GM21526 (cell line): ENCODE results near the gene P2RX7.
A peak's percentile ranks its signal among the peaks of the same experiment; 100 is the strongest.
"Not testable (repeated sequence)": the region's sequence is repeated elsewhere in the genome, so short reads cannot be mapped to it uniquely, and the experiment has no call there.

Experiments
- ATAC-seq: cut with Tn5 transposase; IDR thresholded peaks from one replicate; pipeline ENCODE4 v1.9.1; 2021; ENCODE audit warnings: moderate library complexity; ENCODE audit not compliant: unreplicated experiment, low FRiP score

Gene P2RX7

GRCh38 chr12:121223292-121224285, 90.9 kb downstream of the P2RX7 start:
- no peak for ATAC-seq

DNA sequence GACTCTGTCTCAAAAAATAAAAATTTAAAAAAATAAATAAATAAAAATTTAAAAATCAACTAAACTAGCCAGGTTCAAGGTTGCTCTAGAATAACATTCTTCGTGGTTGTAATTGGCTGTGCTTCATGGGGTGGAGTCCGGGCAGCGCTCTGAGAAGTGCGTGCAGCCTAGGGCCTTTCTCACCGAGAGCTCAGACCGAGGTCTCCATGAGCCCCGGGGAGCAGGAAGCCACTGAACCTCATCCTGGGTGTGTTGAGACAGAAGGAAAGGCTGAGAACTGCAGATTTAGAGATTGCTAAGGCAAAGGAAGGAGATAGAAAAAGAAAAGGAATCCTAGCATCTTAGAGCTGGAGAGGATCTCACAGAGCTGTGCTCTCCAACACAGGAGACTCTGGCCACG, 91.9 kb downstream of the P2RX7 start:
- ATAC-seq = no peak

GRCh38 chr12:121226399-121226798, 93.7 kb downstream of the P2RX7 start:
- ATAC-seq = no peak

DNA sequence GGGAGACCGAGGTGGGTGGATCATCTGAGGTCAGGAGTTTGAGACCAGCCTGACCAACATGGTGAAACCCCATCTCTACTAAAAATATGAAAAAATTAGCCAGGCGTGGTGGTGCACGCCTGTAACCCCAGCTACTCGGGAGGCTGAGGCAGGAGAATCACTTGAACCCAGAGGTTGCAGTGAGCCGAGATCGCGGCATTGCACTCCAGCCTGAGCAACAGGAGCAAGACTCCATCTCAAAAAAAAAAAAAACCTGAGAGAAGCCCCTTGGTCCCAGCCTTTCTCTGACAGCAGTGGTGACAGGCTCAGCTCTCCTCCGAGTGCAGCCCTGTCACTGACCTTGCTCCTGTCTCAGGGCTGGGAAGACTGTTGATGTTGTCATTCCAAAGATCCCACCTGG, 94.2 kb downstream of the P2RX7 start:
- ATAC-seq = not testable (repeated sequence)

- ATAC-seq = peak; percentile 53
These were observed 94.6 kb downstream of the P2RX7 start for GRCh38 chr12:121227294-121227693.

DNA sequence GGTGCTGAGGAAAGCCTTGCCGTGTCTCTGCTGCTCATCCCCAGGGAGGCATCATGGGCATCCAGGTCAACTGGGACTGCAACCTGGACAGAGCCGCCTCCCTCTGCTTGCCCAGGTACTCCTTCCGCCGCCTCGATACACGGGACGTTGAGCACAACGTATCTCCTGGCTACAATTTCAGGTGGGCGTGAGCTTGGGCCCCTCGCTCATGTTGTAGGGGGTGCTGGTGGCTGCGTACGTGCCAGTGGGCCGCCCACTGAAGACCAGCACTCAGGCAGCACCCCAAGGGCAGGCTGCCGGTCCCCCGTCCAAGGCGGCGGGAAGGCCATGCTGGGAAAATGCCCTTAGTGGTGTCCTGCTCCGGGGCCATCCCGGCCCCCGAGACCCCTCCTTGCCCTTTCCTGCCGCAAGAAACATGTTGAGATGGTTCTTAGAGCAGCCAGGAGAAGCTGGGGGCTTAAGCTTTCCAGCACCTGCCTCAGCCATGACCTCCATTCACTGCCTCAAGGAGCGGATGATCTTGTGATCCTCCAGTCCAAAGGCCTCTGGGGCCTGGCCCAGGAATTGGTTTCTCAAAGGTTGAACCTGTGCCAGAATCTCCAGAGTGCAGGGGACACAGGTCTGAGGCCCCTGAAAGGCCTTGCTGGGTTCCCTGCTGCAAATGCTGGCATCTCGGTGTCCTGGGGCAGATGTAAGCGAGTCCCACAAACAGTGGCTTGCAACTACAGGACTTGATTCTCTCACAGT, 96.4 kb downstream of the P2RX7 start:
- ATAC-seq = no peak

DNA sequence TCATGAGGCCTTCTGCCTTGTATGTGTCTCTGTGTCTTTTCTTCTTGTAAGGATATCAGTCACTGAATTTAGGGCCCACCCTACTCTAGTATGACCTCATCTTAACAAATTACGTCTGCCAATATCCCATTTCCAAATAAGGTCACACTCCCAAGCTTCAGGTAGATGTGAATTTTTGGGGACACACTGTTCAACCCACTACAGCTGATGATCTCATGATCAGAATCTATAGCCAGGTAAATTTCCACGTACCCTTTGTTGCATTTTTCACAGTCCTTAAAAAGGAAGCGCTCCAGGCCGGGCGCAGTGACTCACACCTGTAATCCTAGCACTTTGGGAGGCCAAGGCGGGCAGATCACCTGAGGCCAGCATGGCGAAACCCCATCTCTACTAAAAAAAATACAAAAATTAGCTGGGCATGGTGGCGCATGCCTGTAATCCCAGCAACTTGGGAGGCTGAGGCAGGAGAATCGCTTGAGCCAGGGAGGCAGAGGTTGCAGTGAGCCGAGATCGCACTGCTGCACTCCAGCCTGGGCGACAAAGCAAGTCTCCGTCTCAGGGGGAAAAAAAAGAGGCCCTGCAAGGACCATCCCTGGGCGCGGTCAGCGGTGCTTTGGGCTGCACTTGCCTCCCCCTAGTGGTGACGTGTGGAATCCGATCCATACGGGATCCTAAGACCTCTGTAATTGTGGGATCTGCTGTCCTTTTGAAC, 97.3 kb downstream of the P2RX7 start:
- ATAC-seq = not testable (repeated sequence)

DNA sequence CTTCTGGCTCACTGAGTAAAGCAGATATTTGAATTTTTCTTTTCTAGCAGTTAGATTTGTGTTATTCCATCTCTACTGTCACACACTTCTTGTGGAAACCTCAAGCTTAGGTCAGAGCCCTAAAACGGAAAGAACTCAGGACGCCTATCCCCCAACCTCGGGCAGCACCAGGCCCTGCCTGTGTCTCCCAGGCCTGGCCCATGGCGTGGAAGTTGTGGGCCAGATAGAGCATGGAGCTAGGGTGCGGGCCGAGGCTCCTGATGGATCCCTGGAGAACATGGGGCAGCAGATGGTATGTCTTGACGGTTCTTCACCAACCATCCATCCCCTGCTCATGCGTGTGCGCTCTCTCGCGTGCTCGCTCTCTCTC, 97.8 kb downstream of the P2RX7 start:
- ATAC-seq = no peak

DNA sequence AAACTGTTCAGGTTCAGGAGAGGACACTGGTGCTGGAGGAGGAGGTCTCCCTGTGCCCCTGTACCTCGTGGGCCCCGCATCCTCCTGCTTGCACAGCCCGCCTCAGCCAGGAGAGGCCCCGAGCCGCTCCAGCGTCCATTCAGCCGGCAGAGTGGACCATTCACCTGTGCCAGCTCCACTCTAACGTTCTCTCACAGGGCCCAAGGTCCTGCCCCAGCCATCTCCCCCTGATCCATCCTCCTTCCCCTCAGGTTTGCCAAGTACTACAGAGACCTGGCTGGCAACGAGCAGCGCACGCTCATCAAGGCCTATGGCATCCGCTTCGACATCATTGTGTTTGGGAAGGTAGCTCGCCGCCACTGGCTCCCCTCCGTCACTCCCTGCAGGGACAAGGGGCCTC, 99.5 kb downstream of the P2RX7 start:
- ATAC-seq = no peak

DNA sequence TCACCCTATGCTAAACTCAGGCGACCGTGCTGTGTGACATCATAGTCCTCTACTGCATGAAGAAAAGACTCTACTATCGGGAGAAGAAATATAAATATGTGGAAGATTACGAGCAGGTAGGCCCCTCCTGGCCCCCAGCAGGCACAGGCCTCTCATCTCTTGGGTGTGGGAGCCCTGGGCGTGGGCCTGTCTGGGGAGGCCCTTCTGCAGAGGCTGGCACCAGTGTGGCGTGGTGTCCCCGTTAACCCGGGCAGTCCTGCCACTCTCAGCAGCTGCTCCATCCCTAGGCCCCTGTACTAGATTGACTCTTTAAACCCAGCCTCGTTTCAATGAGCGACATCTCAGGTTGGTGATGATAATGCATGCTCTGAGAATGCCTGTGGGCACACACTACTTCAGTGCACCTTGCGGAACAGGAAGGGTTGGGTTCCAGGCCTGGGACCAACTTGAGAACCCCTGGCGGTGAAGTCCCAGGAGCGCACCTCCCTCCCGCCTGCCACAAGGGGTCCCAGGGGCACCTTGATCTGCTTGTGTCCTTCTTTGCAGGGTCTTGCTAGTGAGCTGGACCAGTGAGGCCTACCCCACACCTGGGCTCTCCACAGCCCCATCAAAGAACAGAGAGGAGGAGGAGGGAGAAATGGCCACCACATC, 100.4 kb downstream of the P2RX7 start:
- ATAC-seq = no peak

- no peak for ATAC-seq
These were observed 100.9 kb downstream of the P2RX7 start for GRCh38 chr12:121233628-121234020.

- no peak for ATAC-seq
These were observed 104.1 kb downstream of the P2RX7 start for GRCh38 chr12:121236776-121237175.

DNA sequence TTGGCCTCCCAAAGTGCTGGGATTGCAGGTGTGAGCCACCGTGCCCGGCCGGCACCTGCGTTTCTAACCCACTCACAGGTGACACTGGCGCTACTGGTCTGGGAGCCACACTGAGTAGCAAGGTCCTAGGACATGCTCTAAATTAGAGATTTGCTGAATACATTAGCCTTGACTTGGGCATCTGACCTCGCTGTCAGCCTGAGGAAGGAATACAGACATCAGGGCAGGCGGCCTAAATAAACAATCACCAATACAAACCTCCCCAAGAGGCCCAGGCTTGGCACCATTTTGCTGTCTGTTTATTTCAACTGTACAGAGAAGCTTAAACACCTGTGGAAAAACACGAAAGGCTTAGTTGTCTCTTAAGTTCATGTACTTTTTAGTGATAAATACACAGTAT, 104.7 kb downstream of the P2RX7 start:
- ATAC-seq = no peak
